ENCODE data around the gene NRP1.
"Not testable (repeated sequence)": the region's sequence is repeated elsewhere in the genome, so short reads cannot be mapped to it uniquely, and the experiment has no call there.

NRP1 gene

GRCh38 chr10:33334153-33334804 lies at the start of gene NRP1:
TSS of gene NRP1 (minus strand) at chr10:33334667. CDS start at chr10:33334382, 285 bp downstream.
- DNase-seq (ENCODE audit: low spot score) = no peak

GRCh38 chr10:33384201-33384600 lies 49.7 kb upstream of the NRP1 start:
- not testable (repeated sequence) for DNase-seq (ENCODE audit: low spot score)

- DNase-seq (ENCODE audit: low spot score) = no peak
Observed at GRCh38 chr10:33382921-33383713, 48.6 kb upstream of the NRP1 start.

GRCh38 chr10:33382216-33382600 lies 47.7 kb upstream of the NRP1 start:
- DNase-seq (ENCODE audit: low spot score) = peak; percentile 20

- DNase-seq (ENCODE audit: low spot score) = peak; percentile 7
Observed at GRCh38 chr10:33381451-33382215, 47.2 kb upstream of the NRP1 start.

GRCh38 chr10:33377658-33378025 lies 43.2 kb upstream of the NRP1 start:
- no peak for DNase-seq (ENCODE audit: low spot score)

GRCh38 chr10:33376976-33377657 lies 42.6 kb upstream of the NRP1 start:
- DNase-seq (ENCODE audit: low spot score) = no peak

- DNase-seq (ENCODE audit: low spot score) = no peak
Observed at GRCh38 chr10:33376476-33376875, 42.0 kb upstream of the NRP1 start.

- no peak for DNase-seq (ENCODE audit: low spot score)
Observed at GRCh38 chr10:33373263-33373662, 38.8 kb upstream of the NRP1 start.

GRCh38 chr10:33371234-33371633 lies 36.8 kb upstream of the NRP1 start:
- DNase-seq (ENCODE audit: low spot score) = no peak

- no peak for DNase-seq (ENCODE audit: low spot score)
Observed at GRCh38 chr10:33370434-33370930, 36.0 kb upstream of the NRP1 start.

GRCh38 chr10:33368086-33368485 lies 33.6 kb upstream of the NRP1 start:
- DNase-seq (ENCODE audit: low spot score) = no peak

- no peak for DNase-seq (ENCODE audit: low spot score)
Observed at GRCh38 chr10:33365871-33366411, 31.5 kb upstream of the NRP1 start.

GRCh38 chr10:33365301-33365700 lies 30.8 kb upstream of the NRP1 start:
- DNase-seq (ENCODE audit: low spot score) = no peak

- DNase-seq (ENCODE audit: low spot score) = no peak
Observed at GRCh38 chr10:33363106-33363505, 28.6 kb upstream of the NRP1 start.

GRCh38 chr10:33358016-33358415 lies 23.5 kb upstream of the NRP1 start:
- DNase-seq (ENCODE audit: low spot score) = no peak

GRCh38 chr10:33355274-33355673 lies 20.8 kb upstream of the NRP1 start:
- DNase-seq (ENCODE audit: low spot score) = no peak

- DNase-seq (ENCODE audit: low spot score) = no peak
Observed at GRCh38 chr10:33353853-33354252, 19.4 kb upstream of the NRP1 start.

- DNase-seq (ENCODE audit: low spot score) = no peak
Observed at GRCh38 chr10:33353334-33353733, 18.9 kb upstream of the NRP1 start.

- no peak for DNase-seq (ENCODE audit: low spot score)
Observed at GRCh38 chr10:33352615-33353014, 18.1 kb upstream of the NRP1 start.

- DNase-seq (ENCODE audit: low spot score) = no peak
Observed at GRCh38 chr10:33352175-33352574, 17.7 kb upstream of the NRP1 start.

- DNase-seq (ENCODE audit: low spot score) = no peak
Observed at GRCh38 chr10:33350041-33350440, 15.6 kb upstream of the NRP1 start.

Data from HuH-7.5 (cell line).